K562 (cell line): ENCODE results near the gene ADSS1.
"Not testable (repeated sequence)": the region's sequence is repeated elsewhere in the genome, so short reads cannot be mapped to it uniquely, and the experiment has no call there.

Source experiments
- ARNT ChIP-seq, 2 experiments: fragments of 450-650 bp; IDR thresholded peaks; 2 replicates each; pipeline ENCODE4 v1.6.1; 2016; ENCODE audit warnings: mild to moderate bottlenecking in 1 of 2
- BCL6 ChIP-seq: fragments of 250-450 bp; sonication (Bioruptor Pico); IDR thresholded peaks from 2 replicates; pipeline ENCODE4 v1.4.0; 2020

- TF ChIP-seq ARNT (IDR thresholded peaks at IDR 0.05); BCL6 (CRISPR knock-in tag): not testable (repeated sequence)
Observed at GRCh38 chr14:104750753-104751057, 26.7 kb downstream of the ADSS1 start.
